C1 segment of cervical spinal cord (tissue), 14 donors: Measurements from ENCODE around the gene ARHGEF38.

Experiments
- DNase-seq, 14 donors: peaks; one replicate each; lab custom pipeline; 2025; lab: John Stamatoyannopoulos, UW

The ARHGEF38 gene

GRCh38 chr4:105551965-105552746 lies at the start of gene ARHGEF38:
Gene ARHGEF38, plus strand, starts transcription at chr4:105552620. Its CDS starts 146 bp downstream, at chr4:105552766.
- DNase-seq, result no peak

- DNase-seq, result no peak
These were observed 48.9 kb upstream of the ARHGEF38 start for GRCh38 chr4:105503484-105503883.

- DNase-seq, result no peak
These were observed 47.7 kb upstream of the ARHGEF38 start for GRCh38 chr4:105504744-105505143.

- no peak for DNase-seq
These were observed 43.1 kb upstream of the ARHGEF38 start for GRCh38 chr4:105509291-105509690.

- DNase-seq, result no peak
These were observed 42.7 kb upstream of the ARHGEF38 start for GRCh38 chr4:105509714-105510113.

GRCh38 chr4:105510245-105510644 lies 42.2 kb upstream of the ARHGEF38 start:
- DNase-seq, result no peak

- DNase-seq, result peak in 2 of 14 donors; percentile 2 to 4
These were observed 31.3 kb upstream of the ARHGEF38 start for GRCh38 chr4:105520819-105521790.

GRCh38 chr4:105526656-105527055 lies 25.8 kb upstream of the ARHGEF38 start:
- DNase-seq, result no peak

GRCh38 chr4:105527081-105527480 lies 25.3 kb upstream of the ARHGEF38 start:
- DNase-seq, result no peak

- no peak for DNase-seq
These were observed 15.8 kb upstream of the ARHGEF38 start for GRCh38 chr4:105536601-105537000.

GRCh38 chr4:105541420-105541819 lies 11.0 kb upstream of the ARHGEF38 start:
- no peak for DNase-seq

- no peak for DNase-seq
These were observed 10.4 kb upstream of the ARHGEF38 start for GRCh38 chr4:105542039-105542438.

- no peak for DNase-seq
These were observed 9.1 kb upstream of the ARHGEF38 start for GRCh38 chr4:105543346-105543745.

GRCh38 chr4:105543881-105544280 lies 8.5 kb upstream of the ARHGEF38 start:
- no peak for DNase-seq

GRCh38 chr4:105544520-105545286 lies 7.7 kb upstream of the ARHGEF38 start:
- no peak for DNase-seq

GRCh38 chr4:105546086-105546485 lies 6.3 kb upstream of the ARHGEF38 start:
- DNase-seq, result no peak

- DNase-seq, result no peak
These were observed 4.7 kb upstream of the ARHGEF38 start for GRCh38 chr4:105547769-105548168.

- DNase-seq, result no peak
These were observed 3.9 kb upstream of the ARHGEF38 start for GRCh38 chr4:105548483-105548882.

- no peak for DNase-seq
These were observed 1.8 kb upstream of the ARHGEF38 start for GRCh38 chr4:105550641-105551040.

GRCh38 chr4:105555409-105555808 lies 3.0 kb downstream of the ARHGEF38 start:
- no peak for DNase-seq

- DNase-seq, result no peak
These were observed 3.8 kb downstream of the ARHGEF38 start for GRCh38 chr4:105556206-105556605.

- no peak for DNase-seq
These were observed 5.9 kb downstream of the ARHGEF38 start for GRCh38 chr4:105558277-105558676.
